ENCODE results near the gene CYP2W1. TPM values are rescaled to one million over a fixed set of nuclear protein-coding genes. Genes with fewer than 3 reads are reported as not detected.
"Not testable (repeated sequence)": the region's sequence is repeated elsewhere in the genome, so short reads cannot be mapped to it uniquely, and the experiment has no call there.

Gene CYP2W1
- total RNA-seq, 1 experiment from 2014 or later, result not detected

GRCh38 chr7:957418-958220 is 25.4 kb upstream of the CYP2W1 start:
- Histone ChIP-seq H3K9me2 (ENCODE audit: insufficient read depth) (no peaks in the 10 kb centered on the region), H3K4me3 (no peak overlapping the region), H3K4me1 (replicated peaks; ENCODE audit: insufficient read depth) (peaks cover 12% of the 10 kb centered on the region; the same call in 1 of the 2 replicates), H3F3A (ENCODE audit: insufficient read depth, low read depth) (peaks cover 7% of the 10 kb centered on the region), H3K27ac (no peak overlapping the region), H3K4me2 (no peak overlapping the region), H3K27me3 (ENCODE audit: insufficient read depth, low read depth) (no peaks in the 10 kb centered on the region), H4K20me1 (ENCODE audit: insufficient read depth) (peaks cover 7% of the 10 kb centered on the region; the same call in 1 of the 2 replicates), H2AFZ (no peak overlapping the region), H3K36me3 (ENCODE audit: low read depth) (no peaks in the 10 kb centered on the region), H3K9me3 (ENCODE audit: insufficient read depth, low read depth) (no peaks in the 10 kb centered on the region), H3K79me2 (ENCODE audit: low read depth) (peaks cover 8% of the 10 kb centered on the region)
- BruUV-seq (replicated peaks), result no TSS peak
- intact Hi-C loops (cut with micrococcal nuclease; ENCODE audit: unreplicated experiment), result no loop called here
- no peak for DNase-seq
- CTCF ChIA-PET, result no interaction called here
- TF ChIP-seq, protein P1, sequence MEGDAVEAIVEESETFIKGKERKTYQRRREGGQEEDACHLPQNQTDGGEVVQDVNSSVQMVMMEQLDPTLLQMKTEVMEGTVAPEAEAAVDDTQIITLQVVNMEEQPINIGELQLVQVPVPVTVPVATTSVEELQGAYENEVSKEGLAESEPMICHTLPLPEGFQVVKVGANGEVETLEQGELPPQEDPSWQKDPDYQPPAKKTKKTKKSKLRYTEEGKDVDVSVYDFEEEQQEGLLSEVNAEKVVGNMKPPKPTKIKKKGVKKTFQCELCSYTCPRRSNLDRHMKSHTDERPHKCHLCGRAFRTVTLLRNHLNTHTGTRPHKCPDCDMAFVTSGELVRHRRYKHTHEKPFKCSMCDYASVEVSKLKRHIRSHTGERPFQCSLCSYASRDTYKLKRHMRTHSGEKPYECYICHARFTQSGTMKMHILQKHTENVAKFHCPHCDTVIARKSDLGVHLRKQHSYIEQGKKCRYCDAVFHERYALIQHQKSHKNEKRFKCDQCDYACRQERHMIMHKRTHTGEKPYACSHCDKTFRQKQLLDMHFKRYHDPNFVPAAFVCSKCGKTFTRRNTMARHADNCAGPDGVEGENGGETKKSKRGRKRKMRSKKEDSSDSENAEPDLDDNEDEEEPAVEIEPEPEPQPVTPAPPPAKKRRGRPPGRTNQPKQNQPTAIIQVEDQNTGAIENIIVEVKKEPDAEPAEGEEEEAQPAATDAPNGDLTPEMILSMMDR (conservative IDR thresholded peaks at IDR 0.05), result no peak
- no peak for TF ChIP-seq EZH2 (IDR thresholded peaks at IDR 0.05; ENCODE audit: low read depth)
- POLR2A ChIA-PET (ENCODE audit: unreplicated experiment), result interaction anchor here (0.6 kb wide), 1 partner anchor 8 kb away, joined by 3 read pairs; no protein-coding TSS in a partner anchor

DNA sequence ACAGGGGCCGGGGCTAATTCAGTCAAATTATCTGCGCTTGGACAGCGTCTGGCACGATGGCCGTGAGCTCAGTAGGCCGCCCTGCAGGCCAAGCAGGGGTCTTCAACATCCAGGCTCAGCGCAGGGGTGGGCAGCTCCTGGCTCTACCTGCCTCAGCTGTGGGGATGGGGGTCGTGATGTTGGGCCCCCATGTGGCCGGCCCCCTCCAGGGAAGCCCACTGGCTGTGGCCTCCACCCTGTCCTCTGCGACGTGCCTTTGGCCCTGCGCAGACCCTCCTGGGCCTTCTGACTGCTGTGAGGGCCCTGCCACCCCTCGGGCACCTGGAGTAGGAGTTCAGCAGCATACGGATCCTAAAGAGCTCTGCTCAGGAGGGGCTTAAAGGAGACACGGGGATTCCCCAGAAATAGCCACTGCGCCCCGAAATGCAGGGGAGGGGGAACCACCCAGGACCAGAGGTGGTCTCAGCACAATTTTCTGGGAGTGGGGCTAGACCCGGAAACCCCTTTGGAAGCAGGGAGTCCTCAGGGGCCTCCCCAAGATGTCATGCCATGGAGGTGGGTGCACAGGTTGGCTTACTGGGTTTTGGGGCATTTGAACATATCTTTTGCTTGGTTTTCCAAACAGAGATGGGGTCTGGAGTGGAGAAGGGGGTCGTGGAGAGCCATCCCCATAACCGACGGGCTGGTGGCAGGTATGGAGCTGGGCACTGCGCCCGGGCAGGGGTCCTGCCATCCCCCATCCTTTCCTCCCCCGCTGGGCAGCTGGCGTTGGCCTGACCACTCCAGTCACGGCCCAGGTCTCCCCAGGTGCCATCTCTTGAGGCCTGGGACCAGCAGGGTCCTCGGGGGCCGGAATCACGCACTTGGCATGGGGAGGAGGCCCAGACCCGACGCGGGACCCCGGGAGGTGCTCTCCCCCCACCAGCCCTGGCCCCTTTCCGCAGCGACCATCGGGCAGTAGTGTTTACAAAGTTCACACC is 24.5 kb upstream of the CYP2W1 start:
- DNase-seq, result no peak
- Histone ChIP-seq H3K9me3 (ENCODE audit: insufficient read depth, low read depth) (no peaks in the 10 kb centered on the region), H2AFZ (no peak overlapping the region), H3K9me2 (ENCODE audit: insufficient read depth) (no peaks in the 10 kb centered on the region), H3K4me3 (no peak overlapping the region), H3K79me2 (ENCODE audit: low read depth) (no peaks in the 10 kb centered on the region), H3K27me3 (ENCODE audit: insufficient read depth, low read depth) (no peaks in the 10 kb centered on the region), H4K20me1 (ENCODE audit: insufficient read depth) (no peaks in the 10 kb centered on the region), H3K4me1 (replicated peaks; ENCODE audit: insufficient read depth) (0 out of 2 replicates have a peak, but pooled peaks cover 4% of the 10 kb centered on the region), H3K27ac (no peak overlapping the region), H3F3A (ENCODE audit: insufficient read depth, low read depth) (peaks cover 7% of the 10 kb centered on the region), H3K36me3 (ENCODE audit: low read depth) (no peaks in the 10 kb centered on the region), H3K4me2 (no peak overlapping the region)
- BruUV-seq (replicated peaks), result no TSS peak
- TF ChIP-seq EZH2 (IDR thresholded peaks at IDR 0.05; ENCODE audit: low read depth), result no peak
- TF ChIP-seq, protein P1 (conservative IDR thresholded peaks at IDR 0.05), result no peak
- POLR2A ChIA-PET (ENCODE audit: unreplicated experiment), result interaction anchor here (0.6 kb wide), 1 partner anchor 7 kb away, joined by 3 read pairs; no protein-coding TSS in a partner anchor
- CTCF ChIA-PET, result no interaction called here
- intact Hi-C loops (cut with micrococcal nuclease; ENCODE audit: unreplicated experiment), result no loop called here

GRCh38 chr7:959271-959670 is 23.7 kb upstream of the CYP2W1 start:
- no peaks in the 10 kb centered on the region for H3K79me2 ChIP-seq (ENCODE audit: low read depth)
- H3K36me3 ChIP-seq (ENCODE audit: low read depth), result no peaks in the 10 kb centered on the region
- no TSS peak for BruUV-seq (replicated peaks)
- no peak overlapping the region for H3K27ac ChIP-seq
- no peaks in the 10 kb centered on the region for H4K20me1 ChIP-seq (ENCODE audit: insufficient read depth)
- no peak overlapping the region for H2AFZ ChIP-seq
- no peak overlapping the region for H3K4me2 ChIP-seq
- H3K27me3 ChIP-seq (ENCODE audit: insufficient read depth, low read depth), result no peaks in the 10 kb centered on the region
- DNase-seq, result no peak
- H3K4me1 ChIP-seq (replicated peaks; ENCODE audit: insufficient read depth), result 0 out of 2 replicates have a peak, but pooled peaks cover 4% of the 10 kb centered on the region
- H3K4me3 ChIP-seq, result no peak overlapping the region
- CTCF ChIA-PET, result interaction anchor here (0.6 to 1.0 kb wide), 2 partner anchors 9 to 45 kb away, joined by 3 to 4 read pairs; no protein-coding TSS in a partner anchor
- TF ChIP-seq, protein P1 (conservative IDR thresholded peaks at IDR 0.05), result no peak
- no peak for TF ChIP-seq EZH2 (IDR thresholded peaks at IDR 0.05; ENCODE audit: low read depth)
- no peaks in the 10 kb centered on the region for H3K9me3 ChIP-seq (ENCODE audit: insufficient read depth, low read depth)
- no peaks in the 10 kb centered on the region for H3K9me2 ChIP-seq (ENCODE audit: insufficient read depth)
- POLR2A ChIA-PET (ENCODE audit: unreplicated experiment), result no interaction called here
- intact Hi-C loops (cut with micrococcal nuclease; ENCODE audit: unreplicated experiment), result no loop called here
- peaks cover 8% of the 10 kb centered on the region for H3F3A ChIP-seq (ENCODE audit: insufficient read depth, low read depth)

- H3K4me2 ChIP-seq; H2AFZ ChIP-seq; H3K36me3 ChIP-seq (ENCODE audit: low read depth); H3K27ac ChIP-seq; DNase-seq; H3K9me2 ChIP-seq (ENCODE audit: insufficient read depth); H3K4me1 ChIP-seq (replicated peaks; ENCODE audit: insufficient read depth); H3K79me2 ChIP-seq (ENCODE audit: low read depth); H3K4me3 ChIP-seq; H3K27me3 ChIP-seq (ENCODE audit: insufficient read depth, low read depth); H4K20me1 ChIP-seq (ENCODE audit: insufficient read depth); H3K9me3 ChIP-seq (ENCODE audit: insufficient read depth, low read depth); intact Hi-C loops (cut with micrococcal nuclease; ENCODE audit: unreplicated experiment); POLR2A ChIA-PET (ENCODE audit: unreplicated experiment); BruUV-seq (replicated peaks): not testable (repeated sequence)
- CTCF ChIA-PET, result interaction anchor here (0.6 to 1.0 kb wide), 2 partner anchors 9 to 46 kb away, joined by 3 to 4 read pairs; no protein-coding TSS in a partner anchor
- peaks cover 13% of the 10 kb centered on the region for H3F3A ChIP-seq (ENCODE audit: insufficient read depth, low read depth)
Observed at GRCh38 chr7:959740-960139, 23.2 kb upstream of the CYP2W1 start.

Data from PC-9 (cell line).